Activated T-cell treated with anti-CD3 and anti-CD28 coated beads, Interleukin-2, amount 50 U/mL, for 72 hours (primary cell): ENCODE results near the gene EWSR1. TPM values are rescaled to one million over a fixed set of nuclear protein-coding genes. Genes with fewer than 3 reads are reported as not detected.
"Not testable (repeated sequence)": the region's sequence is repeated elsewhere in the genome, so short reads cannot be mapped to it uniquely, and the experiment has no call there.

Experiments used
- ATAC-seq, 2 donors: fragments of 150-1000 bp; cut with Tn5 transposase; replicated peaks in 1 of 2; 2 replicates each; pipeline ENCODE4 v1.10.0; 2021; ENCODE audit warnings: moderate library complexity in 2 of 2, mild to moderate bottlenecking in 1 of 2
- DNase-seq, 2 donors: peaks; one replicate each; pipeline ENCODE4 v3.0.0; 2021 to 2022; ENCODE audit warnings: mixed read lengths in 1 of 2
- H3K27ac Mint-ChIP-seq: one replicate; pipeline ENCODE4 v1.8.0; 2022; ENCODE audit warnings: mild to moderate bottlenecking, moderate library complexity, mixed read lengths
- H3K27me3 Mint-ChIP-seq: one replicate; pipeline ENCODE4 v1.8.0; 2022; ENCODE audit warnings: low read depth, mixed read lengths
- H3K36me3 Mint-ChIP-seq, 2 donors: one replicate each; pipeline ENCODE4 v1.8.0; 2022; ENCODE audit warnings: mixed read lengths in 2 of 2, mild to moderate bottlenecking in 1 of 2; ENCODE audit not compliant: insufficient read depth in 2 of 2
- H3K4me1 Mint-ChIP-seq: one replicate; pipeline ENCODE4 v1.8.0; 2022; ENCODE audit warnings: low read depth, mixed read lengths
- H3K4me3 Mint-ChIP-seq, 2 donors: one replicate each; pipeline ENCODE4 v1.8.0; 2022; ENCODE audit warnings: mild to moderate bottlenecking in 2 of 2, mixed read lengths in 2 of 2, moderate library complexity in 2 of 2
- H3K9me3 Mint-ChIP-seq, 2 donors: one replicate each; pipeline ENCODE4 v1.8.0; 2022; ENCODE audit warnings: mixed read lengths in 2 of 2
- total RNA-seq, 2 donors: library from RNA; stranded (reverse); gene quantifications; one replicate each; pipeline ENCODE4 v1.2.3, GENCODE V29; 2022

Gene EWSR1
- total RNA-seq, 2 donors from 2014 or later: 279 to 285 TPM

- no peak overlapping the region for H3K27ac Mint-ChIP-seq
- H3K9me3 Mint-ChIP-seq: peaks cover 0 to 2% of the 10 kb centered on the region in 2 donors
- peaks cover 3 to 4% of the 10 kb centered on the region in 2 donors for H3K36me3 Mint-ChIP-seq
Measured at GRCh38 chr22:29233277-29233877, 34.7 kb upstream of the EWSR1 start.

GRCh38 chr22:29240481-29240880 is 27.6 kb upstream of the EWSR1 start:
- not testable (repeated sequence) for H3K4me3 Mint-ChIP-seq, DNase-seq, H3K4me1 Mint-ChIP-seq, H3K27me3 Mint-ChIP-seq, ATAC-seq, H3K9me3 Mint-ChIP-seq, H3K27ac Mint-ChIP-seq
- peaks cover 6 to 15% of the 10 kb centered on the region in 2 donors for H3K36me3 Mint-ChIP-seq

More at GRCh38 chr22:29233277-29233877, 34.7 kb upstream of the EWSR1 start:
- ATAC-seq (no peak), DNase-seq (no peak)
- Mint-ChIP-seq H3K4me1 (no peaks in the 10 kb centered on the region), H3K4me3 (no peak overlapping the region), H3K27me3 (peaks cover 6% of the 10 kb centered on the region)

GRCh38 chr22:29243874-29244446 is 24.1 kb upstream of the EWSR1 start:
- ATAC-seq: no peak
- H3K9me3 Mint-ChIP-seq: peaks cover 6 to 7% of the 10 kb centered on the region in 2 donors

GRCh38 chr22:29244785-29245625 is 23.1 kb upstream of the EWSR1 start:
- H3K27me3 Mint-ChIP-seq: peaks cover 9% of the 10 kb centered on the region
- DNase-seq (no peak), ATAC-seq (peak in 1 of 2 donors; percentile 17)
- peaks cover under 1 to 10% of the 10 kb centered on the region in 2 donors for H3K36me3 Mint-ChIP-seq
- H3K4me1 Mint-ChIP-seq: no peaks in the 10 kb centered on the region
- peaks cover 1 to 3% of the 10 kb centered on the region in 2 donors for H3K9me3 Mint-ChIP-seq
- no peak overlapping the region for H3K27ac Mint-ChIP-seq
- H3K4me3 Mint-ChIP-seq: no peak overlapping the region

More at GRCh38 chr22:29243874-29244446, 24.1 kb upstream of the EWSR1 start:
- Mint-ChIP-seq H3K27ac (no peak overlapping the region), H3K27me3 (peaks cover 9% of the 10 kb centered on the region), H3K36me3 (peaks cover 5 to 15% of the 10 kb centered on the region in 2 donors), H3K4me1 (no peaks in the 10 kb centered on the region), H3K4me3 (no peak overlapping the region)
- DNase-seq: no peak

- H3K27ac Mint-ChIP-seq: no peak overlapping the region
- peak; percentile 81 to 85 for ATAC-seq
- H3K4me3 Mint-ChIP-seq: no peak overlapping the region
- no peaks in the 10 kb centered on the region for H3K4me1 Mint-ChIP-seq
- peak; percentile 64 to 72 for DNase-seq
- H3K9me3 Mint-ChIP-seq: peaks cover 0 to 3% of the 10 kb centered on the region in 2 donors
- H3K27me3 Mint-ChIP-seq: peaks cover 9% of the 10 kb centered on the region
- peaks cover 0 to 9% of the 10 kb centered on the region in 2 donors for H3K36me3 Mint-ChIP-seq
Measured at GRCh38 chr22:29245626-29246385, 22.3 kb upstream of the EWSR1 start.

- peaks cover 17% of the 10 kb centered on the region for H3K27me3 Mint-ChIP-seq
- H3K36me3 Mint-ChIP-seq, H3K4me3 Mint-ChIP-seq, ATAC-seq, DNase-seq, H3K27ac Mint-ChIP-seq, H3K9me3 Mint-ChIP-seq, H3K4me1 Mint-ChIP-seq: not testable (repeated sequence)
Measured at GRCh38 chr22:29247891-29248290, 20.2 kb upstream of the EWSR1 start.

- H3K27me3 Mint-ChIP-seq: peaks cover 8% of the 10 kb centered on the region
- H3K36me3 Mint-ChIP-seq: no peaks in the 10 kb centered on the region
- H3K27ac Mint-ChIP-seq: no peak overlapping the region
- no peak for ATAC-seq
- no peak for DNase-seq
- no peak overlapping the region for H3K4me3 Mint-ChIP-seq
- no peaks in the 10 kb centered on the region for H3K9me3 Mint-ChIP-seq
- no peaks in the 10 kb centered on the region for H3K4me1 Mint-ChIP-seq
Measured at GRCh38 chr22:29251265-29251664, 16.8 kb upstream of the EWSR1 start.

- H3K36me3 Mint-ChIP-seq: no peaks in the 10 kb centered on the region
- ATAC-seq (no peak), DNase-seq (no peak)
- H3K4me1 Mint-ChIP-seq: no peaks in the 10 kb centered on the region
- peaks cover 8% of the 10 kb centered on the region for H3K27me3 Mint-ChIP-seq
- no peaks in the 10 kb centered on the region for H3K9me3 Mint-ChIP-seq
- no peak overlapping the region for H3K27ac Mint-ChIP-seq
- no peak overlapping the region for H3K4me3 Mint-ChIP-seq
Measured at GRCh38 chr22:29251981-29252911, 15.8 kb upstream of the EWSR1 start.

GRCh38 chr22:29253561-29254285 is 14.3 kb upstream of the EWSR1 start:
- Mint-ChIP-seq H3K4me3 (no peak overlapping the region), H3K36me3 (no peaks in the 10 kb centered on the region), H3K27me3 (peaks cover 8% of the 10 kb centered on the region), H3K4me1 (no peaks in the 10 kb centered on the region), H3K27ac (no peak overlapping the region), H3K9me3 (no peaks in the 10 kb centered on the region)
- DNase-seq (no peak), ATAC-seq (no peak)

- DNase-seq (no peak), ATAC-seq (peak in 1 of 2 donors; percentile 35)
- H3K4me1 Mint-ChIP-seq: no peaks in the 10 kb centered on the region
- no peaks in the 10 kb centered on the region for H3K9me3 Mint-ChIP-seq
- H3K27ac Mint-ChIP-seq: no peak overlapping the region
- H3K36me3 Mint-ChIP-seq: no peaks in the 10 kb centered on the region
- H3K27me3 Mint-ChIP-seq: peaks cover 8% of the 10 kb centered on the region
- no peak overlapping the region for H3K4me3 Mint-ChIP-seq
Measured at GRCh38 chr22:29254286-29254660, 13.8 kb upstream of the EWSR1 start.

- ATAC-seq (no peak), DNase-seq (no peak)
- no peak overlapping the region for H3K27ac Mint-ChIP-seq
- H3K36me3 Mint-ChIP-seq: no peaks in the 10 kb centered on the region
- H3K9me3 Mint-ChIP-seq: no peaks in the 10 kb centered on the region
- H3K4me3 Mint-ChIP-seq: no peak overlapping the region
- H3K27me3 Mint-ChIP-seq: peaks cover 8% of the 10 kb centered on the region
- H3K4me1 Mint-ChIP-seq: no peaks in the 10 kb centered on the region
Measured at GRCh38 chr22:29255064-29255621, 12.9 kb upstream of the EWSR1 start.
